CD4-positive, alpha-beta memory T cell (primary cell): ENCODE results near the gene CD8B2. TPM values are rescaled to one million over a fixed set of nuclear protein-coding genes. Genes with fewer than 3 reads are reported as not detected.

ENCODE experiments used
- CTCF ChIA-PET: fragments of 350-600 bp; sonication (Branson Sonifier 250); formaldehyde crosslinking; loops from one replicate; lab custom pipeline; 2021; ENCODE audit warnings: inconsistent platforms; ENCODE audit not compliant: partially characterized antibody; lab: Charles Lee
- POLR2A ChIA-PET: fragments of 350-600 bp; sonication (Branson Sonifier 250); formaldehyde crosslinking; loops from one replicate; lab custom pipeline; 2021; ENCODE audit not compliant: partially characterized antibody; lab: Charles Lee
- DNase-seq, 5 donors: peaks; one replicate each; pipeline versions ENCODE4 v3.0.0 to v3.0.0-alpha.2; 2020 to 2022; ENCODE audit warnings: mixed read lengths in 1 of 5
- H3K27ac ChIP-seq: one replicate; pipeline ENCODE4 v1.7.0; 2013; ENCODE audit warnings: low read depth, low read length
- H3K27me3 ChIP-seq: 2 replicates; pipeline ENCODE4 v1.7.0; 2013; ENCODE audit warnings: mild to moderate bottlenecking, low read length, moderate library complexity; ENCODE audit not compliant: insufficient read depth
- H3K36me3 ChIP-seq: 2 replicates; pipeline ENCODE4 v1.7.0; 2013; ENCODE audit warnings: mild to moderate bottlenecking, low read length, moderate library complexity; ENCODE audit not compliant: insufficient read depth
- H3K4me1 ChIP-seq: 2 replicates; pipeline ENCODE4 v1.7.0; 2013; ENCODE audit warnings: mild to moderate bottlenecking, low read length, moderate library complexity; ENCODE audit not compliant: insufficient read depth
- H3K4me3 ChIP-seq, 2 donors: one replicate each; pipeline ENCODE4 v1.7.0; 2013; ENCODE audit warnings: low read length in 2 of 2, mild to moderate bottlenecking in 1 of 2
- H3K9me3 ChIP-seq, 2 donors: one replicate each; pipeline ENCODE4 v1.7.0; 2013; ENCODE audit warnings: low read length in 2 of 2, control low read depth in 1 of 2; ENCODE audit not compliant: control insufficient read depth in 1 of 2
- H3K27ac Mint-ChIP-seq, 7 donors: one replicate each; pipeline ENCODE4 v1.8.0; 2020 to 2021; ENCODE audit warnings: mixed read lengths in 7 of 7, mild to moderate bottlenecking in 6 of 7, inconsistent platforms in 3 of 7, moderate library complexity in 3 of 7
- H3K27me3 Mint-ChIP-seq, 2 donors: one replicate each; pipeline ENCODE4 v1.8.0; 2020 to 2021; ENCODE audit warnings: mixed read lengths in 2 of 2
- H3K36me3 Mint-ChIP-seq, 2 donors: one replicate each; pipeline ENCODE4 v1.8.0; 2020 to 2021; ENCODE audit warnings: mixed read lengths in 2 of 2, inconsistent platforms in 1 of 2, mild to moderate bottlenecking in 1 of 2
- H3K4me1 Mint-ChIP-seq, 4 donors: one replicate each; pipeline ENCODE4 v1.8.0; 2020 to 2021; ENCODE audit warnings: mixed read lengths in 4 of 4, mild to moderate bottlenecking in 1 of 4
- H3K4me3 Mint-ChIP-seq, 8 donors: one replicate each; pipeline ENCODE4 v1.8.0; 2020 to 2021; ENCODE audit warnings: mixed read lengths in 8 of 8, mild to moderate bottlenecking in 7 of 8, moderate library complexity in 6 of 8, inconsistent platforms in 3 of 8
- H3K9me3 Mint-ChIP-seq, 8 donors: one replicate each; pipeline ENCODE4 v1.8.0; 2020 to 2021; ENCODE audit warnings: mixed read lengths in 8 of 8, mild to moderate bottlenecking in 5 of 8, inconsistent platforms in 3 of 8, moderate library complexity in 1 of 8
- intact Hi-C: fragments of 100-400 bp; cut with micrococcal nuclease; formaldehyde crosslinking; loops from one replicate; pipeline ENCODE4 v1.15.1; 2023
- polyA plus RNA-seq, 2 donors: library from polyadenylated mRNA; unstranded; fragments of 300-500 nt; fragmentation: Illumina TruSeq; gene quantifications; one replicate each; pipeline ENCODE4 v1.2.3, GENCODE V29; 2021
- total RNA-seq, 2 experiments: library from RNA; stranded (reverse); gene quantifications; one replicate each; pipeline ENCODE4 v1.2.3, GENCODE V29; 2021

The CD8B2 gene
- total and polyA plus RNA-seq, 4 experiments from 2014 or later, result not detected

GRCh38 chr2:106560773-106561172, 73.6 kb downstream of the CD8B2 start:
- H3K36me3 ChIP-seq, result no peaks in the 10 kb centered on the region
- H3K9me3 ChIP-seq, result no peaks in the 10 kb centered on the region
- Mint-ChIP-seq H3K27me3 (peaks cover 2 to 12% of the 10 kb centered on the region in 2 donors), H3K9me3 (peaks cover 0 to 3% (median 0%) of the 10 kb centered on the region in 8 donors), H3K27ac (no peak overlapping the region), H3K4me3 (no peak overlapping the region), H3K4me1 (peaks cover 0 to 1% (median 0%) of the 10 kb centered on the region in 4 donors), H3K36me3 (no peaks in the 10 kb centered on the region)
- no peak overlapping the region for H3K27ac ChIP-seq
- no peak overlapping the region for H3K4me3 ChIP-seq
- no peak for DNase-seq
- H3K27me3 ChIP-seq, result no peaks in the 10 kb centered on the region
- H3K4me1 ChIP-seq, result no peaks in the 10 kb centered on the region
- ChIA-PET CTCF (interaction anchor here (0.5 kb wide), 1 partner anchor 22 kb away, joined by 3 read pairs; no protein-coding TSS in a partner anchor), POLR2A (no interaction called here)
- intact Hi-C loops, result no loop called here

- Mint-ChIP-seq H3K4me1 (peaks cover 0 to 1% (median 0%) of the 10 kb centered on the region in 4 donors), H3K9me3 (peaks cover 0 to 3% (median 0%) of the 10 kb centered on the region in 8 donors), H3K27me3 (peaks cover 2 to 12% of the 10 kb centered on the region in 2 donors), H3K27ac (no peak overlapping the region), H3K4me3 (no peak overlapping the region), H3K36me3 (no peaks in the 10 kb centered on the region)
- no peak for DNase-seq
- Histone ChIP-seq H3K36me3 (no peaks in the 10 kb centered on the region), H3K27me3 (no peaks in the 10 kb centered on the region), H3K27ac (no peak overlapping the region), H3K9me3 (no peaks in the 10 kb centered on the region), H3K4me3 (no peak overlapping the region), H3K4me1 (no peaks in the 10 kb centered on the region)
- CTCF ChIA-PET, result interaction anchor here (1.0 kb wide), 1 partner anchor 24 kb away, joined by 3 read pairs; no protein-coding TSS in a partner anchor
- POLR2A ChIA-PET, result no interaction called here
- intact Hi-C loops, result no loop called here
These were observed 74.2 kb downstream of the CD8B2 start for GRCh38 chr2:106561356-106561755.

GRCh38 chr2:106561803-106562202, 74.6 kb downstream of the CD8B2 start:
- H3K36me3 Mint-ChIP-seq, result no peaks in the 10 kb centered on the region
- H3K4me1 Mint-ChIP-seq, result peaks cover 0 to 1% (median 0%) of the 10 kb centered on the region in 4 donors
- Histone ChIP-seq H3K9me3 (no peaks in the 10 kb centered on the region), H3K4me1 (no peaks in the 10 kb centered on the region), H3K27ac (no peak overlapping the region), H3K36me3 (no peaks in the 10 kb centered on the region), H3K27me3 (no peaks in the 10 kb centered on the region), H3K4me3 (no peak overlapping the region)
- ChIA-PET POLR2A (no interaction called here), CTCF (interaction anchor here (1.0 kb wide), 1 partner anchor 24 kb away, joined by 3 read pairs; no protein-coding TSS in a partner anchor)
- H3K9me3 Mint-ChIP-seq, result peaks cover 0 to 2% (median 0%) of the 10 kb centered on the region in 8 donors
- H3K27me3 Mint-ChIP-seq, result peaks cover 2 to 11% of the 10 kb centered on the region in 2 donors
- DNase-seq, result no peak
- intact Hi-C loops, result no loop called here
- H3K4me3 Mint-ChIP-seq, result no peak overlapping the region
- H3K27ac Mint-ChIP-seq, result no peak overlapping the region

DNA sequence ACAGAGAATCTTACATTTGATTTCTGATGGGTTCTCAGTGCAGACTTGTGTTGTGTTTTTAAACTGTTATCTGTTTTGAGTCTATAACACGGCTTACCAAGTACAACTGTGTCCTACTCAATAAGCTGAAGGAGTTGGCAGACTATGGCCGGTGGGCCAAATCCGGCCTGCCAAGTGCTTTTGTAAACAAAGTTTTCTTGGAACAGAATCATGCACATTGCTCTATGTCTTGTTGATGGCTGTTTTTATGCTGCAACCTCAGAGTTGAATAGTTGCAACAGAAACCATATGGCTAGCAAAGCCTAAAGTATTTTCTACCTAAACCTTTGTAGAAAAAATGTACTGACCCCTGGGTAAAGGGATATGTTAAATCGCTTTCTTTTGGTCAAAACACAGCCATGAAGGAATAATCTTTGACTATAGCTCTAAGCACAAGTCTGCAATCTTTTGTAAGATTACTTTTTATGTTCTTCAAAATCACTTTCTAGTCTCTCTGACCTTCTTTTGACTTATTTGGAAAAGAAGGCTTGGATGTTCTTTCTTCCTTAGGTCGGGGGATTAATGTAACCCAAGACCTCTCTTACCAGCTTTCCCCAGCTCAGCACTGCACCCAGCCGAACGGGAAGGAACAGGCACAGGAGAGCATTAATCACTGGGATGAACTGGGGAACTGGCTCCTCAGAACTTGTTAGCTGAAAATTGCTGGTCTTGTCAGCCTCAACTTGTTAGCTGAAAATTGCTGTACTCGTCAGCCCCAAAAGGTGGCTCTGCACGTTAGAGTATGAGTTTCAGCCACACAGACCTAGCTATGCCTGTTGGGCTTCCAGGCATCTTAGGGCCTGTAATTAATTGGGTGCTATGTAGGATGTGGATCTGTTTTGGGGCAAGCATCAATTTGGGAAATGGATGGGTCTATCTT, 75.4 kb downstream of the CD8B2 start:
- intact Hi-C loops, result no loop called here
- no peaks in the 10 kb centered on the region for H3K4me1 ChIP-seq
- Mint-ChIP-seq H3K36me3 (no peaks in the 10 kb centered on the region), H3K9me3 (no peaks in the 10 kb centered on the region), H3K27me3 (peaks cover 2 to 12% of the 10 kb centered on the region in 2 donors), H3K27ac (no peak overlapping the region), H3K4me1 (peaks cover 0 to 4% (median under 1%) of the 10 kb centered on the region in 4 donors), H3K4me3 (no peak overlapping the region)
- no peak for DNase-seq
- H3K27me3 ChIP-seq, result no peaks in the 10 kb centered on the region
- no peaks in the 10 kb centered on the region for H3K36me3 ChIP-seq
- no peak overlapping the region for H3K27ac ChIP-seq
- ChIA-PET POLR2A (no interaction called here), CTCF (interaction anchor here (1.0 to 2.0 kb wide), 2 partner anchors 20 to 25 kb away, joined by 3 to 12 read pairs; no protein-coding TSS in a partner anchor)
- no peaks in the 10 kb centered on the region for H3K9me3 ChIP-seq
- H3K4me3 ChIP-seq, result no peak overlapping the region

DNA sequence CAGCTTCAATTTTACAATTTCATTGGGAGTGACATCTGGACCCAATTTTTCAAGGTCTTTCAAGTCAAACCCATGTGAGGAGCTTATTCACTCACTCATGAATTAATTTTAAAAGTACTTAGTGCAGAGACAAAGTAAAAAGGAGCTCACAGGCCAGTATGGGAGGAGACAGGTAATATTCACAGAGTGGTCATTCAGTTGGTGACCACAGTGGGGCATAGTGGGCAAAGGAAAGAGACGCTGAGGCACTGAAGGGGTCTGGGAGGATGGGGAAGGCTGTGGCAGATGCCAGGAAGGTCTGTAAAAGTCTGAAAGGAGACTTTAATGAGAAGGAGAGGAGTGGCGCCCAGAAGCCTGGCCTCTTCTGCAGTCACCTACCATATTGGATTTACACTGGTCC, 76.0 kb downstream of the CD8B2 start:
- no peak overlapping the region for H3K4me3 ChIP-seq
- no peaks in the 10 kb centered on the region for H3K9me3 Mint-ChIP-seq
- CTCF ChIA-PET, result interaction anchor here (2.0 kb wide), 1 partner anchor 19 kb away, joined by 12 read pairs; no protein-coding TSS in a partner anchor
- H3K36me3 ChIP-seq, result no peaks in the 10 kb centered on the region
- H3K27ac ChIP-seq, result no peak overlapping the region
- H3K27me3 Mint-ChIP-seq, result peaks cover 5 to 12% of the 10 kb centered on the region in 2 donors
- no peak overlapping the region for H3K27ac Mint-ChIP-seq
- POLR2A ChIA-PET, result no interaction called here
- intact Hi-C loops, result no loop called here
- DNase-seq, result no peak
- H3K4me1 ChIP-seq, result no peaks in the 10 kb centered on the region
- no peak overlapping the region for H3K4me3 Mint-ChIP-seq
- no peaks in the 10 kb centered on the region for H3K9me3 ChIP-seq
- no peaks in the 10 kb centered on the region for H3K36me3 Mint-ChIP-seq
- H3K27me3 ChIP-seq, result no peaks in the 10 kb centered on the region
- H3K4me1 Mint-ChIP-seq, result peaks cover 0 to 4% (median under 1%) of the 10 kb centered on the region in 4 donors

DNA sequence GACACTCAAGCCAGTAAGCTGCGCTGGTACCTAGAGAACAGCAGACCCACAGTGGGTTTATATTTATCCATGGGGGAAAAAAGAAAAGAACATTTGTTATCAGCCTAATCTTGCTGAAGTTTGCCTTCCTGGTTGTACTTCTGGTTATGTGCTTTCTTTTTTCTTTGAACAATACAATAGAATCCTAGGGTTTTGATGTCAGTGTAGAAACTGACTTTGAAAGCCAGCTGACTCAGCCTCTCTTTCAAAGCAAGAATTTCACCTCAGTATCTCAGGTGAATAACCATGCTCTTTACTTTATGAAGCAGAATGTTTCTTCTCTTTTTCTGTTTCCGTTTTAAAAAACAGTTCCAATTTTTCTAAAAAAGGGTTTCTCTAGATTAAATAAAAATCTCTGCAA, 78.4 kb downstream of the CD8B2 start:
- no peaks in the 10 kb centered on the region for H3K9me3 ChIP-seq
- POLR2A ChIA-PET, result no interaction called here
- Mint-ChIP-seq H3K27me3 (peaks cover 10 to 12% of the 10 kb centered on the region in 2 donors), H3K27ac (no peak overlapping the region), H3K4me1 (peaks cover 0 to 4% (median under 1%) of the 10 kb centered on the region in 4 donors), H3K9me3 (no peaks in the 10 kb centered on the region), H3K36me3 (no peaks in the 10 kb centered on the region), H3K4me3 (no peak overlapping the region)
- intact Hi-C loops, result no loop called here
- CTCF ChIA-PET, result interaction anchor here (1.0 to 2.5 kb wide), 3 partner anchors 17 to 19 kb away, joined by 3 to 5 read pairs (median 5); no protein-coding TSS in a partner anchor
- H3K36me3 ChIP-seq, result no peaks in the 10 kb centered on the region
- no peak for DNase-seq
- no peaks in the 10 kb centered on the region for H3K27me3 ChIP-seq
- H3K27ac ChIP-seq, result no peak overlapping the region
- H3K4me3 ChIP-seq, result no peak overlapping the region
- no peaks in the 10 kb centered on the region for H3K4me1 ChIP-seq

DNA sequence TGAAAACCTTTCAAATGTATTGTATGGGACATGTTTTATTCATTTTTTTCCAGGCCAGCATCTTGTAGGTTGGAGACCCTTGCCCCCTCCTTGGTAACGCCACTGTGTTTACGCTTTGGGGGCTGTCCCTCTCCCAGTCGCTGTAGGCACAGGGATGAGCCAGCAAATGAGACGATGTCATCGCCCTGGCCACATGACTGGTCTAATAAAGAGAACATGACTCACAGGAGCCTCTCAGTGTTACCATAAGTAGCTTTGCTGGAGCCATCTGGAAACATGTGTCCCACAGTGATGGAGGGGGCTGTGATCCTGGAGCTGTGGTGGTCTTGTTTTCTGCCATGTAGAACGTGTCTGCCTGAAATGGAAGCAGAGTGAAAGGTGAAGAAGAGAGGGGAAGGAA, 78.9 kb downstream of the CD8B2 start:
- Histone ChIP-seq H3K9me3 (no peaks in the 10 kb centered on the region), H3K27me3 (no peaks in the 10 kb centered on the region), H3K4me3 (no peak overlapping the region), H3K4me1 (no peaks in the 10 kb centered on the region), H3K27ac (no peak overlapping the region), H3K36me3 (no peaks in the 10 kb centered on the region)
- Mint-ChIP-seq H3K27me3 (peaks cover 9 to 10% of the 10 kb centered on the region in 2 donors), H3K27ac (no peak overlapping the region), H3K4me1 (peaks cover 0 to 4% (median under 1%) of the 10 kb centered on the region in 4 donors), H3K9me3 (no peaks in the 10 kb centered on the region), H3K36me3 (no peaks in the 10 kb centered on the region), H3K4me3 (no peak overlapping the region)
- ChIA-PET CTCF (interaction anchor here (1.7 to 2.5 kb wide), 2 partner anchors 16 to 20 kb away, joined by 5 read pairs; no protein-coding TSS in a partner anchor), POLR2A (no interaction called here)
- intact Hi-C loops, result no loop called here
- DNase-seq, result no peak
